Left lobe of liver (tissue), 2 donors: Measurements from ENCODE around the gene CREBBP. TPM values are rescaled to one million over a fixed set of nuclear protein-coding genes. Genes with fewer than 3 reads are reported as not detected.

ENCODE experiments used
- ATAC-seq: fragments of 200-7000 bp; cut with Tn5 transposase; one replicate; pipeline ENCODE4 v1.9.1; 2020; ENCODE audit warnings: mild to moderate bottlenecking, moderate library complexity
- DNase-seq: peaks from one replicate; pipeline ENCODE4 v3.0.0-alpha.2; 2020; ENCODE audit warnings: low spot score
- total RNA-seq: library from RNA; stranded (reverse); gene quantifications from one replicate; pipeline ENCODE4 v1.2.1, GENCODE V29; 2021
- donor health status: DM: no; HTN: no; CAD: no; lungs with moderate emphysema.
- donor health status: DM: no; HTN: yes; CAD: no.

The CREBBP gene
- total RNA-seq, 1 donor from 2014 or later = 30.3 TPM

GRCh38 chr16:3829631-3830536 is 50.6 kb downstream of the CREBBP start:
- ATAC-seq (no peak), DNase-seq (no peak)

- DNase-seq = no peak
- ATAC-seq = no peak
Measured at GRCh38 chr16:3825940-3826339, 54.6 kb downstream of the CREBBP start.

- DNase-seq (no peak), ATAC-seq (no peak)
Measured at GRCh38 chr16:3825103-3825502, 55.4 kb downstream of the CREBBP start.

GRCh38 chr16:3824121-3824795 is 56.3 kb downstream of the CREBBP start:
- no peak for DNase-seq
- ATAC-seq = peak; percentile 51

GRCh38 chr16:3823427-3823826 is 57.1 kb downstream of the CREBBP start:
- no peak for ATAC-seq
- no peak for DNase-seq

- DNase-seq (no peak), ATAC-seq (no peak)
Measured at GRCh38 chr16:3822366-3823045, 58.0 kb downstream of the CREBBP start.

DNA sequence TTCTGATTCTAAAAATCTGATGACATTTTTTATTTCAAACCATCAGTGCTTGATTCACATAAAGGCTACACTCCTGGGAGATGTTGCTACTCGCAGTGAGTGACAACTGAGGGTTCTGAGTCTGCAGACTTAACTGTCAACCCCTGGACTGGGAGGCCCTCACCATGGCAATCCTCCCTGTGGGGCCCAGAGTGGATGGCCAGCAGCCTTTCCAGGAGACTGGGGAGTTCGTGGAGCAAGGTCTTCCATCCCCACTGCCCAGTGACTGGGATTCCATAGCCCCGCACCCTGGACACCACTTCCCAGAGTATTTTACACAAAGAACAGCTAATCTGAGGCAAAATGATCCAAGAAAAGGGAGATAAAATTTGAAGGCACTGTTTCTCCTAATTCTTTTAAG is 59.3 kb downstream of the CREBBP start:
- DNase-seq (no peak), ATAC-seq (no peak)

GRCh38 chr16:3819746-3820724 is 60.5 kb downstream of the CREBBP start:
- DNase-seq = peak; percentile 67
- peak; percentile 83 for ATAC-seq

- no peak for DNase-seq
- ATAC-seq = no peak
Measured at GRCh38 chr16:3819175-3819527, 61.4 kb downstream of the CREBBP start.

- no peak for ATAC-seq
- DNase-seq = no peak
Measured at GRCh38 chr16:3816326-3816725, 64.2 kb downstream of the CREBBP start.

DNA sequence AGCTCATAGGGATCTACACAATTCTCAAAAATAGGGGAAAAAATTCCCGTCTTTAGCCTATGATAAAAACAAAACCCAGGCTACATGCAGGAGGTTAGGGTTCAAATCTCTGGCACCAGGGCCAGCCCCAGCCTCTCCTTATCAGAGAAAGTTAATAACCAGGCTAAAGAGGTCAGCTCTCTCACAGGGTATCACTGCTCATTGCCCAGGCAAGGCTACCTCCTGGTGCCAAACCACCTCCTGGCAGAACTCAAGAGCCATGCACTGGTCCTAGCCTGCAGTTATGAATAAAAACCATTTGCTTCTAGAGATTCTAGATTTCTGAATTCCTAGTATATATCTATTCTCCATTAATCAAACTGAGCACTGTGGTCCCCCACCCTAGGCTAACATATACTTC is 65.8 kb downstream of the CREBBP start:
- DNase-seq (peak; percentile 61), ATAC-seq (peak; percentile 90)

- DNase-seq = no peak
- no peak for ATAC-seq
Measured at GRCh38 chr16:3812469-3813172, 67.9 kb downstream of the CREBBP start.

- no peak for ATAC-seq
Measured at GRCh38 chr16:3810818-3811217, 69.7 kb downstream of the CREBBP start.

GRCh38 chr16:3810198-3810664 is 70.3 kb downstream of the CREBBP start:
- DNase-seq (no peak), ATAC-seq (no peak)

More at GRCh38 chr16:3810818-3811217, 69.7 kb downstream of the CREBBP start:
- DNase-seq = no peak

- DNase-seq (peak; percentile 56), ATAC-seq (peak; percentile 88)
Measured at GRCh38 chr16:3808308-3809063, 72.0 kb downstream of the CREBBP start.

DNA sequence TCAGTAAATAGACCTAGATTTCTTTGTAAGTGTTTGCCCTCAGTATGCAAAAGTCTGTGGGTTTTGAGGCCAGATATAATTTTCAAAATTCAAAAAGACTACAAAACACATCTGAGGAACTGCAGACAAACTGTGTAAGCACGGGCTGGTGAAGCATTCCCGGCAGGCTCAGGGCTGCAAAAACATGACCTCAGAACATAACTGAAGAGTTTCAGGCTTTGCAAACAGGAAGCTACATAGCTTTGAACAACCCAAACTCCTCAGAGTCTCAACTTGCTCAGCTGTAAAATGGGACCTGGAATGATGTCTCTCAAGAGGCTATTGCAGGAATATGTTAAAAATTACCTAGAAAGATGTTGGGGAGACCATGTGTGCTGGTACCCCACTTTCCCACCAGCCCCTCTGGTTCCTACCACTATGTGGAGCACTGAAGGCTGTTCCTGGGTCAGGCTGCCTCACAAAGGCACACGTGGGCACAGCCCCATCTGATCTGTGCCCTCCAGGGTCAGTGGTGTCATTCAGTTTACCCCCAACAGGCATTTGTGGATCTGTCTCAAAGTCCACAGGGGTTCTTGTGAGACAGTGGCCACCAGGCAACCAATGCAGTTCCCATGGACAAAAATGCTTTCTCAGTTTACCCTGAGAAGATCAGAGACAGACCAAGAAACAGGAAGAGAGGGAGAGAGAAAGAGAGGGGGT is 72.9 kb downstream of the CREBBP start:
- no peak for DNase-seq
- ATAC-seq = peak; percentile 54

GRCh38 chr16:3804426-3805016 is 76.0 kb downstream of the CREBBP start:
- peak; percentile 17 for ATAC-seq
- no peak for DNase-seq
